NB4 (cell line): ENCODE data around the gene AGT.

Experiments
- MAX ChIP-seq: IDR thresholded peaks from 2 replicates; pipeline ENCODE4 v1.6.1; 2011; ENCODE audit warnings: low read depth, low read length
- POLR2A ChIP-seq: IDR thresholded peaks from 2 replicates; pipeline ENCODE4 v1.6.1; 2011; ENCODE audit warnings: mild to moderate bottlenecking; ENCODE audit not compliant: insufficient read length; ENCODE audit errors: extremely low read depth
- TF ChIP-seq, protein P1 (sequence below): IDR thresholded peaks from one replicate; pipeline ENCODE4 v1.5.1; 2012; ENCODE audit warnings: low read depth, low read length

DNA sequence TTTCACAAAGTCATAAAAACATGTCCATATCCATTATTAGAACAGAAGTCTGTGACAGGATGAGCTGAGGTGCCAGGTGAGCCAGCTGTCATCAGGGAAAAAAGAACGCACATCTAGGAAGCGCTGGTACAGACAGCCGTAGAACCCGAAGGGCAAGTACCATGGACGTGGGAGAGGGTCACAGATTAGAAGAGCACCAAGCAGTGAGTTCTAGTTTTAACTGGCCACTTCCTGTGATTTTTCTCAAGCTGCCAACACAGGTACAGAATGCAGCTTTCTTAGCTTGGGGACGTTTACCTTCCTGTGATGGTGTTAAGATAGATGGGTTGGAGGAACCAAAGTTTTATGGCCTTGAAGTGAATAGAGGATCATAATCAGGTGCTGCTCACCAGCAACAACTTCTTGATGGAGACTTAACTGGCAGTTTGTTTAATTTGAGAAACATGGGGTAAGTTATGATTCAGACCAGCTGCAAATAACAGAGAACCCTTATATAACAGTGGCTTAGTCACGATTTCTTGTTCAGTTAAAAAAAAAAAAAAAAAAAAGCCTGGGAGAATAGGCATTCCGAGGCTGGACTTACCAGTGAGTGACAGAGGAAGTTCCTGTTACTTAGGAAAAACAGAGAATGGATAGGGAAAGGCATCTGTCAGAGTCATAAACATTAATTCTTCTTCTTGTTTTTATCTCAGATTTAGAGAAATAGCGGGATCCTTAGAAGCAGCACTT, 30.9 kb downstream of the AGT start:
- TF ChIP-seq POLR2A (no peak), MAX (no peak)
- TF ChIP-seq, protein P1, sequence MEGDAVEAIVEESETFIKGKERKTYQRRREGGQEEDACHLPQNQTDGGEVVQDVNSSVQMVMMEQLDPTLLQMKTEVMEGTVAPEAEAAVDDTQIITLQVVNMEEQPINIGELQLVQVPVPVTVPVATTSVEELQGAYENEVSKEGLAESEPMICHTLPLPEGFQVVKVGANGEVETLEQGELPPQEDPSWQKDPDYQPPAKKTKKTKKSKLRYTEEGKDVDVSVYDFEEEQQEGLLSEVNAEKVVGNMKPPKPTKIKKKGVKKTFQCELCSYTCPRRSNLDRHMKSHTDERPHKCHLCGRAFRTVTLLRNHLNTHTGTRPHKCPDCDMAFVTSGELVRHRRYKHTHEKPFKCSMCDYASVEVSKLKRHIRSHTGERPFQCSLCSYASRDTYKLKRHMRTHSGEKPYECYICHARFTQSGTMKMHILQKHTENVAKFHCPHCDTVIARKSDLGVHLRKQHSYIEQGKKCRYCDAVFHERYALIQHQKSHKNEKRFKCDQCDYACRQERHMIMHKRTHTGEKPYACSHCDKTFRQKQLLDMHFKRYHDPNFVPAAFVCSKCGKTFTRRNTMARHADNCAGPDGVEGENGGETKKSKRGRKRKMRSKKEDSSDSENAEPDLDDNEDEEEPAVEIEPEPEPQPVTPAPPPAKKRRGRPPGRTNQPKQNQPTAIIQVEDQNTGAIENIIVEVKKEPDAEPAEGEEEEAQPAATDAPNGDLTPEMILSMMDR, result no peak
